Hepatocyte (in vitro differentiated cells): Measurements from ENCODE around the gene HASPIN. TPM values are rescaled to one million over a fixed set of nuclear protein-coding genes. Genes with fewer than 3 reads are reported as not detected.

ENCODE experiments used
- DNase-seq: peaks from one replicate; pipeline ENCODE4 v3.0.0-alpha.2; 2016; ENCODE audit warnings: low spot score
- H2AFZ ChIP-seq: fragments of 200-600 bp; sonication (generic); 2 replicates; pipeline ENCODE4 v1.6.0; 2016; ENCODE audit warnings: antibody characterized with exemption, mild to moderate bottlenecking
- H3K27ac ChIP-seq: fragments of 200-600 bp; sonication (generic); 2 replicates; pipeline ENCODE4 v1.5.1; 2016; ENCODE audit warnings: mild to moderate bottlenecking
- H3K27me3 ChIP-seq: fragments of 200-600 bp; sonication (generic); 2 replicates; pipeline ENCODE4 v1.6.1; 2016
- H3K36me3 ChIP-seq: fragments of 200-600 bp; sonication (generic); replicated peaks from 2 replicates; pipeline ENCODE4 v1.5.1; 2016; ENCODE audit warnings: low read depth; ENCODE audit not compliant: insufficient read depth
- H3K4me1 ChIP-seq: fragments of 200-600 bp; sonication (generic); 2 replicates; pipeline ENCODE4 v1.5.1; 2016; ENCODE audit warnings: mild to moderate bottlenecking, moderate library complexity; ENCODE audit not compliant: insufficient read depth
- H3K4me2 ChIP-seq: fragments of 200-600 bp; sonication (generic); 2 replicates; pipeline ENCODE4 v1.6.0; 2016
- H3K4me3 ChIP-seq: fragments of 200-600 bp; sonication (generic); 2 replicates; pipeline ENCODE4 v1.5.1; 2016; ENCODE audit warnings: mild to moderate bottlenecking
- H3K79me2 ChIP-seq: fragments of 200-600 bp; sonication (generic); 2 replicates; pipeline ENCODE4 v1.6.0; 2017; ENCODE audit warnings: mild to moderate bottlenecking
- H3K9me2 ChIP-seq: fragments of 200-600 bp; sonication (generic); replicated peaks from 2 replicates; pipeline ENCODE4 v1.6.0; 2017; ENCODE audit warnings: mild to moderate bottlenecking; ENCODE audit not compliant: insufficient read depth
- H3K9me3 ChIP-seq: fragments of 200-600 bp; sonication (generic); 2 replicates; pipeline ENCODE4 v1.5.1; 2016; ENCODE audit warnings: low read depth, mild to moderate bottlenecking
- H4K20me1 ChIP-seq: fragments of 200-600 bp; sonication (generic); 2 replicates; pipeline ENCODE4 v1.6.0; 2016; ENCODE audit warnings: mild to moderate bottlenecking; ENCODE audit not compliant: insufficient read depth, poor library complexity, severe bottlenecking
- EZH2 ChIP-seq: fragments of 200-600 bp; sonication (generic); IDR thresholded peaks from 2 replicates; pipeline ENCODE4 v1.6.1; 2016; ENCODE audit warnings: antibody characterized with exemption, mild to moderate bottlenecking, borderline replicate concordance
- EZH2phosphoT487 ChIP-seq: fragments of 200-600 bp; sonication (generic); IDR thresholded peaks from one replicate; pipeline ENCODE4 v1.6.1; 2018; ENCODE audit warnings: antibody characterized with exemption, mild to moderate bottlenecking, low read depth, moderate library complexity; ENCODE audit not compliant: unreplicated experiment, severe bottlenecking
- WGBS: methylation state at CpG from one replicate; pipeline ENCODE4 v1.1.6; 2016; ENCODE audit warnings: low lambda C conversion rate; ENCODE audit errors: missing lambda C conversion rate; 5-methylcytosine and 5-hydroxymethylcytosine counted together
- polyA plus RNA-seq: library from polyadenylated mRNA; unstranded; fragments of >200 nt; fragmentation: Nextera tagmentation; extraction: Ambion mirVana; gene quantifications from 2 replicates; pipeline ENCODE4 v1.2.1, GENCODE V29; 2016
- total RNA-seq: library from RNA; depleted of rRNA; stranded (reverse); fragments of >200 nt; gene quantifications from 2 replicates; pipeline ENCODE4 v1.2.3, GENCODE V29; 2014
- TF ChIP-seq, protein P1 (sequence below): fragments of 200-600 bp; sonication (generic); IDR thresholded peaks from 2 replicates; pipeline ENCODE4 v1.5.1; 2016; ENCODE audit warnings: antibody characterized with exemption, mild to moderate bottlenecking; ENCODE audit not compliant: poor library complexity

The HASPIN gene
- total and polyA plus RNA-seq, 2 experiments from 2014 or later: 1.1 to 1.5 TPM

DNA sequence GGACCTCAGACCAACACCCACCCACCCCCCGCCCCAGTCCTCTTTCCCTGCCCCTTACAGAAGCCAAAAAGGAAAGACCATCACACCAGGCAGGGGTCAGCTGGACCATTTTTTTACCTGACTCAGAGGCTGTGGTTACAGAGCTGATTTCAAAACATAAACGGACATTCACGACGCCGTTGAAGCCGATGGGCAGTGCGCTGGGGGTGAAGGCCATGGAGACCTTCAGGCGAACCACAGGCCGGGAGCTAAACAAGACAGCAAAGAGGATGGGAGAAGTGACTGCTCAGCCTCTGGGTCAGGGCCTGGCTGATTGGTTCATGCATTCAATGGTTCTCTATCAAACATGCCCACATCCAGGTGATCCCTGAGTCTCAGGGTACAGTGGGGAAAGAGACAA is 24.1 kb downstream of the HASPIN start:
- Histone ChIP-seq H3K9me3 (no peaks in the 10 kb centered on the region), H3K4me1 (no peaks in the 10 kb centered on the region), H2AFZ (no peak overlapping the region), H4K20me1 (no peaks in the 10 kb centered on the region), H3K9me2 (no peaks in the 10 kb centered on the region), H3K4me2 (no peak overlapping the region), H3K4me3 (no peak overlapping the region), H3K27me3 (no peaks in the 10 kb centered on the region), H3K79me2 (no peaks in the 10 kb centered on the region), H3K27ac (no peak overlapping the region), H3K36me3 (no peaks in the 10 kb centered on the region)
- TF ChIP-seq, protein P1, sequence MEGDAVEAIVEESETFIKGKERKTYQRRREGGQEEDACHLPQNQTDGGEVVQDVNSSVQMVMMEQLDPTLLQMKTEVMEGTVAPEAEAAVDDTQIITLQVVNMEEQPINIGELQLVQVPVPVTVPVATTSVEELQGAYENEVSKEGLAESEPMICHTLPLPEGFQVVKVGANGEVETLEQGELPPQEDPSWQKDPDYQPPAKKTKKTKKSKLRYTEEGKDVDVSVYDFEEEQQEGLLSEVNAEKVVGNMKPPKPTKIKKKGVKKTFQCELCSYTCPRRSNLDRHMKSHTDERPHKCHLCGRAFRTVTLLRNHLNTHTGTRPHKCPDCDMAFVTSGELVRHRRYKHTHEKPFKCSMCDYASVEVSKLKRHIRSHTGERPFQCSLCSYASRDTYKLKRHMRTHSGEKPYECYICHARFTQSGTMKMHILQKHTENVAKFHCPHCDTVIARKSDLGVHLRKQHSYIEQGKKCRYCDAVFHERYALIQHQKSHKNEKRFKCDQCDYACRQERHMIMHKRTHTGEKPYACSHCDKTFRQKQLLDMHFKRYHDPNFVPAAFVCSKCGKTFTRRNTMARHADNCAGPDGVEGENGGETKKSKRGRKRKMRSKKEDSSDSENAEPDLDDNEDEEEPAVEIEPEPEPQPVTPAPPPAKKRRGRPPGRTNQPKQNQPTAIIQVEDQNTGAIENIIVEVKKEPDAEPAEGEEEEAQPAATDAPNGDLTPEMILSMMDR: no peak
- TF ChIP-seq EZH2: no peak
- no peak for TF ChIP-seq EZH2phosphoT487
- WGBS: 89% methylated on average over 9 of the region's 9 CpGs
- no peak for DNase-seq

DNA sequence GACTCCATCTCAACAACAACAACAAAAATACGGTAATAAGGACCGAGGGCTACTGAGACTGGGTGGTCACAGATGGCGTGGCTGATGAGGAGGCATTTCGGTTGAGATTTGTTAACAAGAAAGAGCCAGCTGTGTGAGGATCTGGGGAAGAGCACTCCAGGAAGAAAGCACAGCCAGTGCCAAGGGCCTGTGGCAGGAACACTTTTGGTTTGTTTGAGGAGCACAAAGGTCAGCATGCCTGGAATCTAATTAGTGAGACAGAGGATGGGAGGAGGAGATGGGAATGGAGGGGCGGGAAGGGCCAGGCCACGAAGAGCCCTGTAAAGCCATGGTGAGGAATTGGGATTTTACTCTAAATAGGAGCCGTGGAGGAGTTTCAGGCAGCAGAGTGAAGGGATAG is 24.9 kb downstream of the HASPIN start:
- Histone ChIP-seq H3K27ac (no peak overlapping the region), H2AFZ (no peak overlapping the region), H3K9me2 (no peaks in the 10 kb centered on the region), H3K9me3 (no peaks in the 10 kb centered on the region), H4K20me1 (no peaks in the 10 kb centered on the region), H3K79me2 (no peaks in the 10 kb centered on the region), H3K4me2 (no peak overlapping the region), H3K4me3 (no peak overlapping the region), H3K27me3 (no peaks in the 10 kb centered on the region), H3K36me3 (no peaks in the 10 kb centered on the region), H3K4me1 (no peaks in the 10 kb centered on the region)
- no peak for DNase-seq
- WGBS: 91% methylated on average over 7 of the region's 7 CpGs
- TF ChIP-seq EZH2 (no peak), EZH2phosphoT487 (no peak)
- TF ChIP-seq, protein P1: no peak

DNA sequence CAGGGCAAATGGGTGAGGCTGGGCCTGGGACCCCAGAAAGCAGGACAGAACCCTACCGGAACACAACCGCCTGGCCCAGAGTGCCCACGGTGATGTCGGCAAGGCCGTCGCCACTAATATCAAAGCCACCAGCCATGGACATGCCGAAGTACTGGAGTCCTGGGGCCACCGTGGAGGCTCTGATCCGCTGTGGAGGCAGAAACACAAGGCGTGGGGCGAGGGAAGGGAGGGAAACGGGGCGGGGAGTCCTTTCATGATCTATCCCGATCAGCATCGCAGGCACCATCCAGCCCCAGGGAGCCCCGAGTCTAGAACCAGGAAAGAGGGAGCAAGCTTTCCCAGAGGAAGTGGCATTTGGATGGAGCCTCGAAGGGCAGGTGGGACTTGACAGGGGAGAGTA is 26.6 kb downstream of the HASPIN start:
- Histone ChIP-seq H3K9me3 (no peaks in the 10 kb centered on the region), H3K4me3 (no peak overlapping the region), H3K4me1 (no peaks in the 10 kb centered on the region), H4K20me1 (no peaks in the 10 kb centered on the region), H3K9me2 (no peaks in the 10 kb centered on the region), H3K4me2 (no peak overlapping the region), H3K79me2 (no peaks in the 10 kb centered on the region), H2AFZ (no peak overlapping the region), H3K27me3 (no peaks in the 10 kb centered on the region), H3K36me3 (no peaks in the 10 kb centered on the region), H3K27ac (no peak overlapping the region)
- no peak for DNase-seq
- 97% methylated on average over 15 of the region's 17 CpGs for WGBS
- TF ChIP-seq EZH2: no peak
- TF ChIP-seq, protein P1: no peak
- no peak for TF ChIP-seq EZH2phosphoT487

DNA sequence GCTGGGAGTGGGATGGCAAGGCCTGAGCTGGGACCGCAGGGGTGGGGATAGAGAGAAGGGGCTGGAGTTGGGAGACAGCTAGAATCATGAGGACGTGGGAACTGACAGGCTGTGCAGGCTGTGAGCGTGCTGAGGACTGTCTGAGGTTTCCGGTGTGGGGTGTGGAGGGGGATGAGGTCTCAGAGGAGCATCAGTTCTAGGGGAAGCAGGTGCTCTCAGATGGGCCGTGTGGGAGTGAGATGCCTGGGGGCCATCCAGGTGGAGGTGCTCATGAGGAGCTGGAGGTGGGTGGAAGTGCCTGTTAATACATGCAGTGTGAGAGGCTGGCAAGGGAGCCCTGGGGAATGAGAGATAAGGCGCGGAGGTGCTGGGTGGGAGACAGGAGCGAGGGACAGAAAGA is 27.2 kb downstream of the HASPIN start:
- no peak for TF ChIP-seq EZH2phosphoT487

More for the DNA sequence above, 27.2 kb downstream of the HASPIN start:
- Histone ChIP-seq H3K4me3 (no peak overlapping the region), H3K4me1 (no peaks in the 10 kb centered on the region), H3K9me2 (no peaks in the 10 kb centered on the region), H3K9me3 (no peaks in the 10 kb centered on the region), H2AFZ (no peak overlapping the region), H3K27me3 (no peaks in the 10 kb centered on the region), H3K27ac (no peak overlapping the region), H3K36me3 (no peaks in the 10 kb centered on the region), H3K4me2 (no peak overlapping the region), H4K20me1 (no peaks in the 10 kb centered on the region), H3K79me2 (no peaks in the 10 kb centered on the region)
- 87% methylated on average over 8 of the region's 8 CpGs for WGBS
- no peak for DNase-seq
